Ascending aorta (tissue), 2 donors: ENCODE results near the gene TFCP2L1. TPM values are rescaled to one million over a fixed set of nuclear protein-coding genes. Genes with fewer than 3 reads are reported as not detected.

Source experiments
- DNase-seq, 2 donors: peaks; one replicate each; pipeline ENCODE4 v3.0.0-alpha.2; 2019; ENCODE audit warnings: low spot score in 2 of 2
- H3K27ac ChIP-seq, 2 donors: fragments of 200-600 bp; sonication (generic); one replicate each; pipeline ENCODE4 v1.5.1; 2016 to 2017; ENCODE audit warnings: mild to moderate bottlenecking in 1 of 2
- H3K27me3 ChIP-seq: fragments of 200-600 bp; sonication (generic); one replicate; pipeline ENCODE4 v1.5.1; 2017
- H3K36me3 ChIP-seq, 2 donors: fragments of 200-600 bp; sonication (generic); one replicate each; pipeline ENCODE4 v1.5.1; 2016
- H3K4me1 ChIP-seq, 2 donors: fragments of 200-600 bp; sonication (generic); one replicate each; pipeline ENCODE4 v1.5.1; 2016 to 2017; ENCODE audit warnings: mild to moderate bottlenecking in 1 of 2
- H3K4me3 ChIP-seq, 2 donors: fragments of 200-600 bp; sonication (generic); one replicate each; pipeline ENCODE4 v1.5.1; 2016 to 2017; ENCODE audit warnings: mild to moderate bottlenecking in 1 of 2
- H3K9me3 ChIP-seq, 2 donors: fragments of 200-600 bp; sonication (generic); one replicate each; pipeline ENCODE4 v1.5.1; 2016
- CTCF ChIP-seq, 3 experiments: fragments of 200-600 bp in 2 of 3; fragments of 450-650 bp in 1 of 3; sonication (generic) in 2 of 3; IDR thresholded peaks; one replicate each; pipeline ENCODE4 v1.5.1; 2016 to 2019; ENCODE audit warnings: antibody characterized with exemption in 3 of 3, mild to moderate bottlenecking in 1 of 3, moderate library complexity in 1 of 3
- intact Hi-C: fragments of 100-400 bp; cut with DNase I; formaldehyde crosslinking; loops from one replicate; pipeline ENCODE4 v1.15.1; 2023
- total RNA-seq: library from RNA; depleted of rRNA; stranded (reverse); fragments of >200 nt; gene quantifications from one replicate; pipeline ENCODE4 v1.1.0, GENCODE V29; 2016

TFCP2L1 gene
- total RNA-seq, 1 donor from 2014 or later = 5.5 TPM

GRCh38 chr2:121293450-121294325 lies 8.7 kb upstream of the TFCP2L1 start:
- DNase-seq = no peak
- no peaks in the 10 kb centered on the region for H3K4me1 ChIP-seq
- H3K36me3 ChIP-seq = no peaks in the 10 kb centered on the region
- H3K9me3 ChIP-seq = no peaks in the 10 kb centered on the region
- H3K27ac ChIP-seq = no peak overlapping the region
- H3K4me3 ChIP-seq = no peak overlapping the region
- intact Hi-C loops = no loop called here
- no peaks in the 10 kb centered on the region for H3K27me3 ChIP-seq
- no peak for TF ChIP-seq CTCF (IDR thresholded peaks at IDR 0.05)

GRCh38 chr2:121291251-121291580 lies 6.2 kb upstream of the TFCP2L1 start:
- Histone ChIP-seq H3K36me3 (no peaks in the 10 kb centered on the region), H3K9me3 (no peaks in the 10 kb centered on the region), H3K4me3 (no peak overlapping the region), H3K27me3 (no peaks in the 10 kb centered on the region), H3K27ac (no peak overlapping the region), H3K4me1 (no peaks in the 10 kb centered on the region)
- DNase-seq = no peak
- intact Hi-C loops = no loop called here
- TF ChIP-seq CTCF (IDR thresholded peaks at IDR 0.05) = no peak

GRCh38 chr2:121289271-121289670 lies 4.3 kb upstream of the TFCP2L1 start:
- intact Hi-C loops = no loop called here
- peaks cover 0 to 3% of the 10 kb centered on the region in 2 donors for H3K4me1 ChIP-seq
- DNase-seq = no peak

GRCh38 chr2:121288454-121289231 lies 3.6 kb upstream of the TFCP2L1 start:
- no peak for DNase-seq
- peaks cover 0 to 4% of the 10 kb centered on the region in 2 donors for H3K4me1 ChIP-seq
- intact Hi-C loops = no loop called here
- no peak overlapping the region for H3K27ac ChIP-seq
- no peaks in the 10 kb centered on the region for H3K36me3 ChIP-seq
- no peak overlapping the region for H3K4me3 ChIP-seq
- TF ChIP-seq CTCF (IDR thresholded peaks at IDR 0.05) = no peak
- peaks cover 8% of the 10 kb centered on the region for H3K27me3 ChIP-seq
- H3K9me3 ChIP-seq = no peaks in the 10 kb centered on the region

More at GRCh38 chr2:121289271-121289670, 4.3 kb upstream of the TFCP2L1 start:
- Histone ChIP-seq H3K27me3 (peaks cover 7% of the 10 kb centered on the region), H3K36me3 (no peaks in the 10 kb centered on the region), H3K27ac (no peak overlapping the region), H3K9me3 (no peaks in the 10 kb centered on the region), H3K4me3 (no peak overlapping the region)
- no peak for TF ChIP-seq CTCF (IDR thresholded peaks at IDR 0.05)

GRCh38 chr2:121287956-121288355 lies 3.0 kb upstream of the TFCP2L1 start:
- intact Hi-C loops = no loop called here
- TF ChIP-seq CTCF (IDR thresholded peaks at IDR 0.05) = no peak

More at GRCh38 chr2:121287956-121288355, 3.0 kb upstream of the TFCP2L1 start:
- H3K27me3 ChIP-seq = peaks cover 8% of the 10 kb centered on the region
- no peak for DNase-seq
- no peaks in the 10 kb centered on the region for H3K9me3 ChIP-seq
- no peaks in the 10 kb centered on the region for H3K36me3 ChIP-seq
- no peak overlapping the region for H3K4me3 ChIP-seq
- no peak overlapping the region for H3K27ac ChIP-seq
- H3K4me1 ChIP-seq = peaks cover 0 to 4% of the 10 kb centered on the region in 2 donors
